GM12878 (cell line): ENCODE data around the gene GHRH. TPM values are rescaled to one million over a fixed set of nuclear protein-coding genes. Genes with fewer than 3 reads are reported as not detected.

Source experiments
- ATAC-seq: fragments of 200-7000 bp; cut with Tn5 transposase; 3 replicates; pipeline ENCODE4 v1.9.1; 2020; ENCODE audit warnings: mild to moderate bottlenecking, moderate library complexity
- BruUV-seq: library from RNA; stranded (reverse); fragments of 400-500 nt; replicated peaks from 2 replicates; lab custom pipeline; 2021; lab: Mats Ljungman, UMichigan
- CTCF ChIA-PET: fragments of 300-600 bp; sonication (Branson Sonifier 250); formaldehyde crosslinking; extraction: SDS; loops from one replicate; lab custom pipeline; 2021; ENCODE audit warnings: inconsistent platforms; lab: Yijun Ruan, JAX
- POLR2A ChIA-PET: fragments of 350-600 bp; formaldehyde crosslinking; extraction: SDS; loops from one replicate; lab custom pipeline; 2021; ENCODE audit warnings: inconsistent platforms; lab: Charles Lee
- RAD21 ChIA-PET: fragments of 300-600 bp; sonication (Branson Sonifier 250); formaldehyde crosslinking; loops from one replicate; lab custom pipeline; 2023; ENCODE audit warnings: antibody characterized with exemption; ENCODE audit not compliant: unreplicated experiment; lab: Charles Lee
- SMC1A ChIA-PET: fragments of 300-600 bp; sonication (Branson Sonifier 250); formaldehyde crosslinking; loops from one replicate; lab custom pipeline; 2023; ENCODE audit not compliant: unreplicated experiment, uncharacterized antibody; lab: Charles Lee
- DNase-seq: peaks from one replicate; pipeline ENCODE4 v3.0.0-alpha.2; 2011; ENCODE audit warnings: low read depth, low spot score
- FAIRE-seq: peaks from 3 replicates; lab custom pipeline; 2011; peaks lifted over from hg19 to GRCh38; lab: Jason Lieb, UNC
- H2AFZ ChIP-seq: 2 replicates; pipeline ENCODE4 v1.6.0; 2011; ENCODE audit warnings: low read depth, low read length, control low read depth; ENCODE audit not compliant: control insufficient read depth
- H3K27ac ChIP-seq: 2 replicates; pipeline ENCODE4 v1.5.1; 2011; ENCODE audit warnings: control low read depth; ENCODE audit not compliant: control insufficient read depth, insufficient read depth
- H3K27me3 ChIP-seq, 2 experiments: replicated peaks in 1 of 2; 2 replicates each; pipeline versions ENCODE4 v1.6.0 to v1.6.1; 2011; ENCODE audit warnings: low read length in 1 of 2; ENCODE audit not compliant: control insufficient read depth in 2 of 2, insufficient read depth in 2 of 2
- H3K36me3 ChIP-seq, 2 experiments: 2 replicates each; pipeline ENCODE4 v1.5.1; 2011; ENCODE audit warnings: low read length in 1 of 2; ENCODE audit not compliant: control insufficient read depth in 2 of 2, insufficient read depth in 2 of 2
- H3K4me1 ChIP-seq: 2 replicates; pipeline ENCODE4 v1.6.1; 2011; ENCODE audit warnings: mild to moderate bottlenecking, low read length, moderate library complexity, mixed read lengths; ENCODE audit not compliant: control insufficient read depth, insufficient read depth
- H3K4me2 ChIP-seq: 2 replicates; pipeline ENCODE4 v1.6.0; 2011; ENCODE audit warnings: control low read depth; ENCODE audit not compliant: control insufficient read depth, insufficient read depth
- H3K4me3 ChIP-seq: fragments of 200-600 bp; sonication (generic); 2 replicates; pipeline ENCODE4 v1.5.1; 2016
- H3K79me2 ChIP-seq: 2 replicates; pipeline ENCODE4 v1.6.0; 2011; ENCODE audit warnings: low read length; ENCODE audit not compliant: control insufficient read depth, insufficient read depth
- H3K9ac ChIP-seq: 2 replicates; pipeline ENCODE4 v1.8.0; 2011; ENCODE audit warnings: low read length, control low read depth, mixed read lengths; ENCODE audit not compliant: control insufficient read depth, insufficient read depth
- H3K9me3 ChIP-seq: replicated peaks from 3 replicates; pipeline ENCODE4 v1.5.1; 2011; ENCODE audit warnings: mild to moderate bottlenecking, low read length; ENCODE audit not compliant: control insufficient read depth, insufficient read depth
- H4K20me1 ChIP-seq: 2 replicates; pipeline ENCODE4 v1.6.0; 2011; ENCODE audit not compliant: control insufficient read depth, insufficient read depth
- E4F1 ChIP-seq: fragments of 450-650 bp; IDR thresholded peaks from 2 replicates; pipeline ENCODE4 v1.6.1; 2018; ENCODE audit warnings: borderline replicate concordance, mild to moderate bottlenecking; ENCODE audit not compliant: partially characterized antibody
- EED ChIP-seq: sonication (generic); IDR thresholded peaks from 2 replicates; pipeline ENCODE4 v1.6.1; 2016; ENCODE audit warnings: antibody characterized with exemption, low read depth
- JUNB ChIP-seq: IDR thresholded peaks from 2 replicates; pipeline ENCODE4 v1.6.1; 2016; ENCODE audit warnings: antibody characterized with exemption, mild to moderate bottlenecking
- MYB ChIP-seq: fragments of 150-350 bp; IDR thresholded peaks from 2 replicates; pipeline ENCODE4 v1.6.1; 2014; ENCODE audit warnings: mild to moderate bottlenecking, low read depth, low read length, borderline replicate concordance
- PAX8 ChIP-seq: fragments of 450-650 bp; IDR thresholded peaks from 2 replicates; pipeline ENCODE4 v1.6.1; 2017; ENCODE audit warnings: mild to moderate bottlenecking, moderate library complexity
- PML ChIP-seq: IDR thresholded peaks from 2 replicates; pipeline ENCODE4 v1.6.1; 2012; ENCODE audit warnings: low read length, inconsistent platforms
- SMAD1 ChIP-seq: fragments of 450-650 bp; IDR thresholded peaks from 2 replicates; pipeline ENCODE4 v1.6.1; 2018; ENCODE audit warnings: mild to moderate bottlenecking, low read depth; ENCODE audit not compliant: partially characterized antibody
- YY1 ChIP-seq: IDR thresholded peaks from 2 replicates; pipeline ENCODE4 v1.6.1; 2011; ENCODE audit warnings: low read depth, mild to moderate bottlenecking, low read length
- ZNF687 ChIP-seq: fragments of 450-650 bp; IDR thresholded peaks from 2 replicates; pipeline ENCODE4 v1.6.1; 2017; ENCODE audit warnings: mild to moderate bottlenecking, moderate library complexity
- WGBS: methylation state at CpG from one replicate; pipeline ENCODE4 v1.1.6; 2016; ENCODE audit warnings: low lambda C conversion rate; ENCODE audit not compliant: insufficient replicate concordance, insufficient coverage; ENCODE audit errors: missing lambda C conversion rate; 5-methylcytosine and 5-hydroxymethylcytosine counted together
- in situ Hi-C: fragments of 300-500 bp; cut with MboI; formaldehyde crosslinking; loops from 9 replicates; pipeline ENCODE4 v1.14.3; 2018; ENCODE audit warnings: mixed read lengths
- intact Hi-C: fragments of 100-400 bp; cut with micrococcal nuclease; formaldehyde crosslinking; loops from one replicate; pipeline ENCODE4 v1.14.2; 2022; ENCODE audit not compliant: unreplicated experiment
- polyA plus RNA-seq, 11 experiments: library from polyadenylated mRNA; depleted of rRNA in 4 of 11; unstranded in 6 of 11; stranded (reverse) in 5 of 11; fragments of >200 nt; fragmentation: Nextera tagmentation in 4 of 11; fragmentation: Illumina TruSeq in 1 of 11; extraction: Ambion mirVana in 4 of 11; extraction: Trizol in 1 of 11; gene quantifications; 1 replicate in 1 of 11; 2 replicates in 10 of 11; pipeline versions ENCODE4 v1.2.1 to v1.2.3, GENCODE V29; 2011 to 2016; ENCODE audit warnings: inconsistent platforms in 2 of 11, missing spikeins in 2 of 11, low read depth in 1 of 11
- total RNA-seq, 4 experiments: library from RNA; depleted of rRNA in 3 of 4; stranded (reverse); fragments of >200 nt in 3 of 4; fragmentation: Illumina TruSeq in 1 of 4; extraction: Trizol in 1 of 4; gene quantifications; 2 replicates each; pipeline versions ENCODE4 v1.2.1 to v1.2.3, GENCODE V29; 2013 to 2021
- TF ChIP-seq, protein P1 (sequence below): fragments of 450-650 bp; IDR thresholded peaks from 2 replicates; pipeline ENCODE4 v1.6.1; 2017; ENCODE audit warnings: mild to moderate bottlenecking

GHRH gene
- total and polyA plus RNA-seq, 10 of the 15 experiments (the other 5 are each of a cell fraction or from before 2014, with no cell fraction given) = not detected

DNA sequence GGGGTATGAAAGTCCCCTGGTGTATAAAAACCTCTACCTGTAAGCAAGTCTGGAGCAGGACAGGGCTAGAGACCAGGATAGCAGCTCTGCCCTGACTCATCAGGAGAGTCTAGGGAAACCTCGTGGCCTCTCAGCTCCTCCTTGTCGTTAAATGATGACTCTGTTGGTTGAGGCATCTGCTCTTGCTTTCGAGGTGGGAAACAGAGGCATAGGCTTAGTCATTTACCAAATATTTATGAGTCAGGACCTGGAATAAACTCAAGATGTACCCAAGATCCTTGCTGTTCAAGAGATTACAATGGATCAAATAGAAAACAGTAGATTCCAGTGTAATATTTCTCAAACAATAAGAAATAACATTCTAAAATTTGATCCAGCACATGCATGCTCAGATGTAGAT lies 33.4 kb upstream of the GHRH start (continued):
- no peak for TF ChIP-seq PML

DNA sequence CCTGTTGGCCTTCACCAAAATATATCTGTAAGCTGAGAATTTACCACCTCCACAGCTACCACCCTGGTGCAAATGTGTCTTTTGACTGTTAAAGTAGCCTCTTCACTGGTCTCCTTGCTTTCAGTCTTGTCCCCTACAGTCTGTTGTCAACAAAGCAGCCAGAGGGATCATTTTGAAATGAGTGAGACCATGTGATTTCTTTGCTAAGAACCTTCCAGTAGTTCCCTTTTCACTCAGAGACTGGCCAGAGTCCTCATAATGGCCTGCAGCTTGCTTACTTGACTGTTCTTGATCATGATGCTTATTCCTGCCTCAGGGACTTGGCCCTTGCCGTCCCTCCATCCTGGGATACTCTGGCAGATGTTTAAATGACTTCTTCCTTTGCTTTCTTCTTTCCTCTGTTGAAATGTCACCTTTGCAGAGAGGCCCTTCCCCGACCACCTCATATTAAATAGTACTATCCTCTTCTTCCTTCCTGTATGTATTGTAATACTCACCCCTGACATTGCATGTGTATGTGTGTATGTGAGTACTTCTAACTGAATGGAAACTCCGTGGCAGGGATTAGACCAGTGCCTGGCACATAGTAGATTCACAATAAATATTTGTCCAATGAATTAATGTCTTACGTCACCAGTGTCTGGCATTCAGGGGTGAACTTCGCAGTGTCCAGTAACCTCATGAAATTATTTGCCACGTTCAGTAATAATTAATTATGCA lies 32.8 kb upstream of the GHRH start:
- DNase-seq (no peak), FAIRE-seq (no peak), ATAC-seq (peak; percentile 14)
- ChIA-PET POLR2A (interaction anchor here (0.8 to 1.8 kb wide), 2 partner anchors 8 to 51 kb away, joined by 3 to 8 read pairs; partner anchors contain the start of gene SRC), SMC1A (interaction anchor here (1.4 to 2.8 kb wide), 5 partner anchors 11 to 57 kb away, joined by 3 to 10 read pairs (median 6); no protein-coding TSS in a partner anchor), RAD21 (interaction anchor here (0.9 to 1.3 kb wide), 5 partner anchors 12 to 88 kb away, joined by 3 read pairs; no protein-coding TSS in a partner anchor), CTCF (interaction anchor here (0.9 to 1.0 kb wide), 2 partner anchors 12 to 14 kb away, joined by 3 read pairs; no protein-coding TSS in a partner anchor)
- Histone ChIP-seq H3K27me3 (no peaks in the 10 kb centered on the region), H3K27ac (peak overlapping the region; percentile 66), H3K4me3 (no peak overlapping the region; the same call in 1 of the 2 replicates), H3K4me1 (peaks cover 63% of the 10 kb centered on the region), H3K4me2 (peak overlapping the region; percentile 61), H2AFZ (no peak overlapping the region), H4K20me1 (no peaks in the 10 kb centered on the region), H3K36me3 (peaks cover 0 to 12% of the 10 kb centered on the region in 2 experiments; a peak in 3 of 4 replicates), H3K79me2 (peaks cover 95% of the 10 kb centered on the region), H3K9ac (0 out of 2 replicates have a peak overlapping the region, but pooled peaks have one; percentile 7), H3K9me3 (peaks cover 9% of the 10 kb centered on the region)
- no peak for TF ChIP-seq EED
- 0 out of 2 replicates have a peak, but pooled peaks have one; percentile 15 for TF ChIP-seq YY1
- peak; percentile 65; the same call in 1 of the 2 replicates for TF ChIP-seq ZNF687
- no peak for TF ChIP-seq E4F1
- TF ChIP-seq MYB = no peak
- TF ChIP-seq, protein P1, sequence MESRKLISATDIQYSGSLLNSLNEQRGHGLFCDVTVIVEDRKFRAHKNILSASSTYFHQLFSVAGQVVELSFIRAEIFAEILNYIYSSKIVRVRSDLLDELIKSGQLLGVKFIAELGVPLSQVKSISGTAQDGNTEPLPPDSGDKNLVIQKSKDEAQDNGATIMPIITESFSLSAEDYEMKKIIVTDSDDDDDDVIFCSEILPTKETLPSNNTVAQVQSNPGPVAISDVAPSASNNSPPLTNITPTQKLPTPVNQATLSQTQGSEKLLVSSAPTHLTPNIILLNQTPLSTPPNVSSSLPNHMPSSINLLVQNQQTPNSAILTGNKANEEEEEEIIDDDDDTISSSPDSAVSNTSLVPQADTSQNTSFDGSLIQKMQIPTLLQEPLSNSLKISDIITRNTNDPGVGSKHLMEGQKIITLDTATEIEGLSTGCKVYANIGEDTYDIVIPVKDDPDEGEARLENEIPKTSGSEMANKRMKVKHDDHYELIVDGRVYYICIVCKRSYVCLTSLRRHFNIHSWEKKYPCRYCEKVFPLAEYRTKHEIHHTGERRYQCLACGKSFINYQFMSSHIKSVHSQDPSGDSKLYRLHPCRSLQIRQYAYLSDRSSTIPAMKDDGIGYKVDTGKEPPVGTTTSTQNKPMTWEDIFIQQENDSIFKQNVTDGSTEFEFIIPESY = no peak
- no peak for TF ChIP-seq SMAD1
- 0 out of 2 replicates have a peak, but pooled peaks have one; percentile 3 for TF ChIP-seq JUNB
- TF ChIP-seq PAX8 = no peak
- BruUV-seq = no TSS peak
- 87% methylated on average over 6 of the region's 6 CpGs for WGBS
- intact Hi-C loops (loop anchor here (5.0 kb wide), 1 partner anchor 73 kb away; no protein-coding TSS in a partner anchor), in situ Hi-C loops (no loop called here)
